Measurements from ENCODE around the gene DPH1.
A peak's percentile ranks its signal among the peaks of the same experiment; 100 is the strongest.
"Not testable (repeated sequence)": the region's sequence is repeated elsewhere in the genome, so short reads cannot be mapped to it uniquely, and the experiment has no call there.

DPH1 gene

GRCh38 chr17:2008332-2009126 is 21.4 kb upstream of the DPH1 start:
- DNase-seq (ENCODE audit: low read depth in 2 of 2), result no peak

- DNase-seq (ENCODE audit: low read depth in 2 of 2), result no peak
Observed at GRCh38 chr17:2009737-2010136, 20.2 kb upstream of the DPH1 start.

GRCh38 chr17:2011411-2012371 is 18.3 kb upstream of the DPH1 start:
- DNase-seq (ENCODE audit: low read depth in 2 of 2), result no peak

GRCh38 chr17:2012499-2012898 is 17.5 kb upstream of the DPH1 start:
- no peak for DNase-seq (ENCODE audit: low read depth in 2 of 2)

GRCh38 chr17:2013220-2013993 is 16.5 kb upstream of the DPH1 start:
- DNase-seq (ENCODE audit: low read depth in 2 of 2), result not testable (repeated sequence)

- no peak for DNase-seq (ENCODE audit: low read depth in 2 of 2)
Observed at GRCh38 chr17:2013994-2014317, 16.0 kb upstream of the DPH1 start.

- no peak for DNase-seq (ENCODE audit: low read depth in 2 of 2)
Observed at GRCh38 chr17:2015314-2015713, 14.6 kb upstream of the DPH1 start.

GRCh38 chr17:2016494-2016893 is 13.5 kb upstream of the DPH1 start:
- no peak for DNase-seq (ENCODE audit: low read depth in 2 of 2)

GRCh38 chr17:2017274-2017941 is 12.5 kb upstream of the DPH1 start:
- no peak for DNase-seq (ENCODE audit: low read depth in 2 of 2)

- DNase-seq (ENCODE audit: low read depth in 2 of 2), result no peak
Observed at GRCh38 chr17:2018716-2019510, 11.0 kb upstream of the DPH1 start.

GRCh38 chr17:2019723-2020122 is 10.2 kb upstream of the DPH1 start:
- DNase-seq (ENCODE audit: low read depth in 2 of 2), result no peak

- DNase-seq (ENCODE audit: low read depth in 2 of 2), result no peak
Observed at GRCh38 chr17:2020721-2021120, 9.2 kb upstream of the DPH1 start.

- DNase-seq (ENCODE audit: low read depth in 2 of 2), result no peak
Observed at GRCh38 chr17:2022647-2023240, 7.2 kb upstream of the DPH1 start.

GRCh38 chr17:2023256-2023655 is 6.7 kb upstream of the DPH1 start:
- no peak for DNase-seq (ENCODE audit: low read depth in 2 of 2)

GRCh38 chr17:2023692-2024571 is 6.0 kb upstream of the DPH1 start:
- no peak for DNase-seq (ENCODE audit: low read depth in 2 of 2)

GRCh38 chr17:2024572-2025219 is 5.3 kb upstream of the DPH1 start:
- no peak for DNase-seq (ENCODE audit: low read depth in 2 of 2)

GRCh38 chr17:2025220-2025621 is 4.7 kb upstream of the DPH1 start, which contains the start of gene RTN4RL1:
RTN4RL1 (minus strand) TSS chr17:2025334; CDS start chr17:2024865, 469 bp downstream.
- peak in 1 of 2 donors; percentile 54 for DNase-seq (ENCODE audit: low read depth in 2 of 2)

- DNase-seq (ENCODE audit: low read depth in 2 of 2), result no peak
Observed at GRCh38 chr17:2025622-2026309, 4.2 kb upstream of the DPH1 start.

Data from stimulated activated CD4-positive, alpha-beta T cell treated with anti-CD3 and anti-CD28 coated beads, Interleukin-4, amount 100 ng/mL, for 48 hours (primary cell).